Measurements from ENCODE around the gene PANK4. TPM values are rescaled to one million over a fixed set of nuclear protein-coding genes. Genes with fewer than 3 reads are reported as not detected.

The PANK4 gene
- total RNA-seq, 4 donors from 2014 or later, result 29.3 to 39.9 (median 38.0) TPM

GRCh38 chr1:2535455-2535854 lies 9.1 kb upstream of the PANK4 start:
- DNase-seq, result no peak
- intact Hi-C loops (cut with DNase I), result no loop called here
- Histone ChIP-seq H3K9me3 (no peaks in the 10 kb centered on the region), H3K27ac (no peak overlapping the region), H3K36me3 (no peaks in the 10 kb centered on the region), H3K4me1 (peaks cover 9% of the 10 kb centered on the region in 2 donors), H3K4me3 (replicated peaks in 1 of 3) (no peak overlapping the region), H3K27me3 (no peaks in the 10 kb centered on the region)
- TF ChIP-seq CTCF (IDR thresholded peaks at IDR 0.05), result no peak
- TF ChIP-seq POLR2A (IDR thresholded peaks at IDR 0.05), result no peak
- WGBS, 2 donors, result 48 to 61% methylated on average over 14 to 17 of the region's 27 CpGs

- peaks cover 11 to 15% of the 10 kb centered on the region in 2 donors for H3K4me1 ChIP-seq
- no peaks in the 10 kb centered on the region for H3K36me3 ChIP-seq
- no peak for TF ChIP-seq POLR2A (IDR thresholded peaks at IDR 0.05)
- no peak for TF ChIP-seq CTCF (IDR thresholded peaks at IDR 0.05)
- H3K9me3 ChIP-seq, result no peaks in the 10 kb centered on the region
- H3K27ac ChIP-seq, result no peak overlapping the region
- no peak for DNase-seq
- intact Hi-C loops (cut with DNase I), result no loop called here
- H3K4me3 ChIP-seq (replicated peaks in 1 of 3), result no peak overlapping the region
- WGBS, 2 donors, result 50 to 54% methylated on average over 15 to 18 of the region's 18 CpGs
- H3K27me3 ChIP-seq, result no peaks in the 10 kb centered on the region
Observed at GRCh38 chr1:2534687-2535441, 8.5 kb upstream of the PANK4 start.

- no peaks in the 10 kb centered on the region for H3K36me3 ChIP-seq
- H3K9me3 ChIP-seq, result no peaks in the 10 kb centered on the region
- peaks cover 11 to 19% of the 10 kb centered on the region in 2 donors for H3K4me1 ChIP-seq
- DNase-seq, result no peak
- H3K27me3 ChIP-seq, result no peaks in the 10 kb centered on the region
- no peak overlapping the region for H3K4me3 ChIP-seq (replicated peaks in 1 of 3)
- TF ChIP-seq CTCF (IDR thresholded peaks at IDR 0.05) (no peak), POLR2A (IDR thresholded peaks at IDR 0.05) (no peak)
- 57 to 59% methylated on average over 3 to 7 of the region's 7 CpGs for WGBS, 2 donors
- H3K27ac ChIP-seq, result no peak overlapping the region
- intact Hi-C loops (cut with DNase I), result no loop called here
Observed at GRCh38 chr1:2534315-2534686, 7.9 kb upstream of the PANK4 start.

- DNase-seq, result no peak
- TF ChIP-seq POLR2A (IDR thresholded peaks at IDR 0.05), result no peak
- TF ChIP-seq CTCF (IDR thresholded peaks at IDR 0.05), result no peak
- Histone ChIP-seq H3K27ac (no peak overlapping the region), H3K4me3 (replicated peaks in 1 of 3) (no peak overlapping the region), H3K27me3 (no peaks in the 10 kb centered on the region), H3K36me3 (no peaks in the 10 kb centered on the region), H3K9me3 (no peaks in the 10 kb centered on the region), H3K4me1 (peaks cover 11 to 26% of the 10 kb centered on the region in 2 donors)
- intact Hi-C loops (cut with DNase I), result no loop called here
- WGBS, 2 donors, result 77 to 81% methylated on average over 11 of the region's 11 CpGs
Observed at GRCh38 chr1:2533365-2533764, 7.0 kb upstream of the PANK4 start.

- TF ChIP-seq CTCF (IDR thresholded peaks at IDR 0.05) (no peak), POLR2A (IDR thresholded peaks at IDR 0.05) (no peak)
Observed at GRCh38 chr1:2532485-2533160, 6.2 kb upstream of the PANK4 start.

More at GRCh38 chr1:2532485-2533160, 6.2 kb upstream of the PANK4 start:
- Histone ChIP-seq H3K9me3 (no peaks in the 10 kb centered on the region), H3K27me3 (no peaks in the 10 kb centered on the region), H3K27ac (no peak overlapping the region), H3K4me3 (replicated peaks in 1 of 3) (no peak overlapping the region), H3K4me1 (peaks cover 11 to 32% of the 10 kb centered on the region in 2 donors), H3K36me3 (no peaks in the 10 kb centered on the region)
- intact Hi-C loops (cut with DNase I), result no loop called here
- 69 to 87% methylated on average over 7 to 10 of the region's 23 CpGs for WGBS, 2 donors
- no peak for DNase-seq

Data from thyroid gland (tissue), 4 donors.